HG03521 (cell line): Measurements from ENCODE around the gene ATOH8.
"Not testable (repeated sequence)": the region's sequence is repeated elsewhere in the genome, so short reads cannot be mapped to it uniquely, and the experiment has no call there.

ENCODE experiments used
- ATAC-seq: cut with Tn5 transposase; IDR thresholded peaks from one replicate; pipeline ENCODE4 v1.9.1; 2021; ENCODE audit warnings: mild to moderate bottlenecking, moderate library complexity; ENCODE audit not compliant: unreplicated experiment

Gene ATOH8

GRCh38 chr2:85822766-85823165 lies 69.0 kb downstream of the ATOH8 start:
- ATAC-seq, result no peak

GRCh38 chr2:85823951-85824350 lies 70.2 kb downstream of the ATOH8 start:
- no peak for ATAC-seq

GRCh38 chr2:85826990-85827878 lies 73.4 kb downstream of the ATOH8 start:
- ATAC-seq, result peak; percentile 78

- ATAC-seq, result no peak
Observed at GRCh38 chr2:85827879-85828569, 74.2 kb downstream of the ATOH8 start.

- ATAC-seq, result no peak
Observed at GRCh38 chr2:85828725-85829124, 74.9 kb downstream of the ATOH8 start.

GRCh38 chr2:85829394-85829793 lies 75.6 kb downstream of the ATOH8 start:
- not testable (repeated sequence) for ATAC-seq

GRCh38 chr2:85830645-85831044 lies 76.9 kb downstream of the ATOH8 start:
- ATAC-seq, result no peak

GRCh38 chr2:85831735-85832134 lies 77.9 kb downstream of the ATOH8 start:
- no peak for ATAC-seq

GRCh38 chr2:85834466-85834865 lies 80.7 kb downstream of the ATOH8 start:
- no peak for ATAC-seq
